ENCODE data around the gene ZBTB5.
"Not testable (repeated sequence)": the region's sequence is repeated elsewhere in the genome, so short reads cannot be mapped to it uniquely, and the experiment has no call there.

- TF ChIP-seq ZNF274 (IDR thresholded peaks at IDR 0.05; ENCODE audit: low read depth, low read length); YY1 (IDR thresholded peaks at IDR 0.05; ENCODE audit: insufficient read depth, insufficient read length); SUZ12 (IDR thresholded peaks at IDR 0.05; ENCODE audit: extremely low read depth, insufficient read depth, insufficient read length): not testable (repeated sequence)
Observed at GRCh38 chr9:37467530-37467929, 2.3 kb upstream of the ZBTB5 start.
